OCI-LY3 (cell line): ENCODE results near the gene FZR1.

Experiments
- H2AFZ ChIP-seq: fragments of 200-600, 300-600 bp; shearing (Covaris generic); 2 replicates; pipeline ENCODE4 v1.6.0; 2014; ENCODE audit warnings: antibody characterized with exemption, low read depth, low read length
- H3K27ac ChIP-seq: fragments of 200-600, 300-600 bp; sonication (generic); 2 replicates; pipeline ENCODE4 v1.5.1; 2014; ENCODE audit warnings: mild to moderate bottlenecking, low read length, moderate library complexity, mixed read lengths
- H3K27me3 ChIP-seq: fragments of 200-600, 300-600 bp; sonication (generic); 2 replicates; pipeline ENCODE4 v1.6.1; 2014; ENCODE audit warnings: low read depth, low read length, mixed read lengths
- H3K36me3 ChIP-seq: fragments of 200-600, 300-600 bp; sonication (generic); replicated peaks from 2 replicates; pipeline ENCODE3; 2014; ENCODE audit warnings: low read depth, low read length, mixed read lengths
- H3K4me1 ChIP-seq: fragments of 300-600, 200-600 bp; sonication (generic); 2 replicates; pipeline ENCODE4 v1.6.1; 2014; ENCODE audit warnings: low read length, mixed read lengths
- H3K4me2 ChIP-seq: fragments of 200-600, 300-600 bp; sonication (generic); 2 replicates; pipeline ENCODE4 v1.6.1; 2014; ENCODE audit warnings: low read length, mixed read lengths
- H3K4me3 ChIP-seq: fragments of 300-600, 200-600 bp; sonication (generic); 2 replicates; pipeline ENCODE4 v1.5.1; 2014; ENCODE audit warnings: antibody characterized with exemption, mild to moderate bottlenecking, low read length, moderate library complexity
- H3K79me2 ChIP-seq: fragments of 300-600, 200-600 bp; shearing (Covaris generic); 2 replicates; pipeline ENCODE4 v1.6.1; 2014; ENCODE audit warnings: mild to moderate bottlenecking, low read length, mixed read lengths
- H3K9ac ChIP-seq: fragments of 300-600, 200-600 bp; shearing (Covaris generic); 2 replicates; pipeline ENCODE4 v1.6.0; 2014; ENCODE audit warnings: mild to moderate bottlenecking, low read length, moderate library complexity
- H3K9me3 ChIP-seq: fragments of 200-600, 300-600 bp; shearing (Covaris generic); 2 replicates; pipeline ENCODE4 v1.6.1; 2014; ENCODE audit warnings: low read length, mixed read lengths; ENCODE audit not compliant: insufficient read depth
- H4K20me1 ChIP-seq: fragments of 200-600, 300-600 bp; sonication (generic); 2 replicates; pipeline ENCODE4 v1.6.1; 2016; ENCODE audit warnings: low read length, mixed read lengths; ENCODE audit not compliant: insufficient read depth
- CTCF ChIP-seq: fragments of 200-600, 300-600 bp; sonication (generic); IDR thresholded peaks from 2 replicates; pipeline ENCODE4 v1.5.1; 2014; ENCODE audit warnings: antibody characterized with exemption, low read length, low read depth
- EZH2phosphoT487 ChIP-seq: fragments of 200-600 bp; shearing (Covaris generic); IDR thresholded peaks from 2 replicates; pipeline ENCODE4 v1.6.1; 2018; ENCODE audit warnings: antibody characterized with exemption, mixed run types, low read depth

FZR1 gene

GRCh38 chr19:3532154-3532786 lies 26.2 kb downstream of the FZR1 start:
- H3K9me3 ChIP-seq: no peaks in the 10 kb centered on the region
- H3K27me3 ChIP-seq: no peaks in the 10 kb centered on the region
- H3K4me2 ChIP-seq: no peak overlapping the region
- no peak overlapping the region for H3K4me3 ChIP-seq
- peaks cover 46% of the 10 kb centered on the region for H3K36me3 ChIP-seq
- peaks cover 9% of the 10 kb centered on the region for H4K20me1 ChIP-seq
- no peaks in the 10 kb centered on the region for H3K4me1 ChIP-seq
- no peak overlapping the region for H2AFZ ChIP-seq
- no peaks in the 10 kb centered on the region for H3K79me2 ChIP-seq
- H3K27ac ChIP-seq: no peak overlapping the region
- TF ChIP-seq EZH2phosphoT487: no peak
- no peak for TF ChIP-seq CTCF
- H3K9ac ChIP-seq: no peak overlapping the region

- Histone ChIP-seq H3K4me1 (no peaks in the 10 kb centered on the region), H3K9ac (no peak overlapping the region), H3K36me3 (peaks cover 41% of the 10 kb centered on the region), H3K27ac (no peak overlapping the region), H3K79me2 (no peaks in the 10 kb centered on the region), H3K4me2 (no peak overlapping the region), H4K20me1 (peaks cover 9% of the 10 kb centered on the region), H3K9me3 (no peaks in the 10 kb centered on the region), H2AFZ (no peak overlapping the region), H3K27me3 (no peaks in the 10 kb centered on the region), H3K4me3 (no peak overlapping the region)
- TF ChIP-seq CTCF: no peak
- no peak for TF ChIP-seq EZH2phosphoT487
These were observed 26.9 kb downstream of the FZR1 start for GRCh38 chr19:3533033-3533432.

- Histone ChIP-seq H3K9ac (no peak overlapping the region), H3K4me2 (no peak overlapping the region), H3K27me3 (no peaks in the 10 kb centered on the region), H3K36me3 (peaks cover 41% of the 10 kb centered on the region), H3K27ac (no peak overlapping the region), H2AFZ (no peak overlapping the region), H3K79me2 (no peaks in the 10 kb centered on the region), H3K4me3 (no peak overlapping the region), H3K4me1 (no peaks in the 10 kb centered on the region), H4K20me1 (peaks cover 8% of the 10 kb centered on the region), H3K9me3 (no peaks in the 10 kb centered on the region)
- TF ChIP-seq EZH2phosphoT487 (no peak), CTCF (no peak)
These were observed 27.6 kb downstream of the FZR1 start for GRCh38 chr19:3533563-3534216.

GRCh38 chr19:3534375-3535234 lies 28.5 kb downstream of the FZR1 start:
- Histone ChIP-seq H3K36me3 (peaks cover 44% of the 10 kb centered on the region), H3K4me1 (no peaks in the 10 kb centered on the region), H3K27me3 (no peaks in the 10 kb centered on the region), H2AFZ (no peak overlapping the region), H3K4me3 (no peak overlapping the region), H3K79me2 (no peaks in the 10 kb centered on the region), H3K4me2 (no peak overlapping the region), H3K9me3 (no peaks in the 10 kb centered on the region), H3K27ac (no peak overlapping the region), H4K20me1 (peaks cover 12% of the 10 kb centered on the region), H3K9ac (no peak overlapping the region)
- TF ChIP-seq CTCF (no peak), EZH2phosphoT487 (no peak)
